Stimulated activated CD4-positive, alpha-beta T cell treated with anti-CD3 and anti-CD28 coated beads, TNF-alpha, amount 100 ng/mL, for 1 hour (primary cell): ENCODE data around the gene ZNF19.
"Not testable (repeated sequence)": the region's sequence is repeated elsewhere in the genome, so short reads cannot be mapped to it uniquely, and the experiment has no call there.

Source experiments
- DNase-seq, 3 donors: peaks; one replicate each; pipeline ENCODE4 v3.0.0-alpha.2; 2020; ENCODE audit warnings: low read depth in 3 of 3, low spot score in 1 of 3

The ZNF19 gene

GRCh38 chr16:71489122-71489521, at the start of gene ZNF19:
TSS of gene ZNF19 (minus strand) at chr16:71489324. CDS start at chr16:71482114, 7,210 bp downstream.
- no peak for DNase-seq

- DNase-seq, result no peak
These were observed 48.5 kb upstream of the ZNF19 start for GRCh38 chr16:71537643-71538042.

- no peak for DNase-seq
These were observed 47.8 kb upstream of the ZNF19 start for GRCh38 chr16:71536752-71537499.

- DNase-seq, result no peak
These were observed 43.2 kb upstream of the ZNF19 start for GRCh38 chr16:71532366-71532765.

DNA sequence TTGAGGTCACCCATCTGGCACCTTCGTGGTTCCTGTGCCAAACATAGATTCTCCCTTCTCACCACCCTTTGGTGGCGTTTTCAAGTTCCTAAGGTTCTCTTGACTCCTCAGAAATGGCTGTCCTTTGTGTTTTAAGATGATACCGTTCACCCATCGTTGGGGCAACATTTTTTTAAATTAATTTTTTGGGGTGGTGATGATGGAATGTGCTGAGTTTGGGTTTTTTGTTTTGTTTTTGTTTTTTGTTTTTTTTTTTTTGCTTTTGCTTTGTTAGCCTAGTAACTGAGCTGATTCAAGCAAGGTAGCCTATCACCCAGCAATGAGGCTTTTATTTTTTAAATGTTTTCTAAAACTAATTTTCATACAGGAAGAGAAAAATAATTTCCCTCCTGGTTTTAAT, 39.7 kb upstream of the ZNF19 start:
- no peak for DNase-seq

DNA sequence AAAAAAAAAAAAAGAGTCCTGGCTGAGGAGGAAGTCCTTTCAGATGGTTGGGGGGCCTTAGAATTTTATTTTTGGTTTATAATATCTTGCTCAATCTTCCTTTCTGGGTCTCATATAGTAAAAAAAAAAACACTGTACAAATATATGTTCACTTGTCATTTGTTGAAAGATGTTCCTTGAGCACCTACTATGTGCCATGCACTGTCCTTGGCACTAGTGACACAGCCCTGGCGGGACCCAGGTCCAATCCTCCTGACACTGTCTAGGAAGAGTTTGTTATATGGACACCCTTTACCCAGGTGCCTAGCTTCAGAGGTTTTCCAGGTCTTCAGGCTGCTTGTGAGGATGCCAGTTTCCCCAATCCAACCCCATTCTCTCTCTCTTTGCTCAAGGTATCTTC, 39.1 kb upstream of the ZNF19 start:
- DNase-seq, result no peak

DNA sequence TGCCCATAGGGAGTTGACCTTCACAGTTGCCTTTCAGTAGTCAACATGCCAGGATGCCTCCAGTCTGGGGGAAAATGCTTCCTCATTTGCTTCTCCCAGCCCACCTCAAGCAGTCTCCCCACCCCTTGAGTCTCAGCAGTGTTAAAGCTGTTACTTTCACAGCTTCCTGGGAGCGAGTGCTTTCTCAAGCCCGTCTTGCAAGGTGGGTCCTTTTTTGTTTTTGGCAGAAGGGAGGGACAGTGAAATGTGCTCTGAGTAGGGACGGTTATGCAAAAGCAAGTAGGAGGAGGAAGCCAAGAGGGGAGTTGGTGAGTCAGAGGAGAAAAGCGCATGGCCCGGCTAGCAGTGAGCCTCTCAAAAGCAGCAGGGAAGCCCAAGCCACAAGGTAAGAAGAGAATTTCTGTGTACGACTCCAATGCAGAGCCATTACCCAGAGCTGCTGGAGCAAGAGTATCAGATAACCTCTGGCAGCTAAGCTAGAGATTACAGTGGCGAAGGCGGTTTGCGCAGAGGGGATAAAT, 37.0 kb upstream of the ZNF19 start, which contains the start of gene CHST4:
Gene CHST4, plus strand, starts transcription at position 316 of the 521 bp plus-strand sequence. CDS start 10,252 bp downstream, outside the sequence.
- DNase-seq, result no peak

- DNase-seq, result no peak
These were observed 35.7 kb upstream of the ZNF19 start for GRCh38 chr16:71524566-71525553.

GRCh38 chr16:71520550-71520949, 31.4 kb upstream of the ZNF19 start:
- no peak for DNase-seq

DNA sequence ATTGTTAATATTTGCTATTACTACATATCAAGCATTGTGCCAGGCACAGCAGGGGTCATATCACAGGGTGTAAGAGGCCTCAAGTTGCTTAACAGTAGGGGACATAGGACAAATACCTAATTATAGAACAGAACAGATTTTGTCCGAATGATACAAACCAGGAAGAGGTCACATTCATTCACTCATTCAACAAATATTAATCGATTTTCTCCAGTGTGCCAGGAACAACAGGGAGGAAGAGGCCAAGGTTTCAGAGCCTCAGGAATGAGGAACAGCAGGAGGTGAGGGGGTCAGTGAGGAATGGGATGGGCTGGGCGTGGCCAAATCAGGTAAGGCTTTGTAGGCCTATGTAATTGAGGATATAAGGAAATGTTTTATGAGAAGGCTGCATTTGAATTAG, 25.9 kb upstream of the ZNF19 start:
- no peak for DNase-seq

GRCh38 chr16:71514476-71514875, 25.4 kb upstream of the ZNF19 start:
- DNase-seq, result no peak

DNA sequence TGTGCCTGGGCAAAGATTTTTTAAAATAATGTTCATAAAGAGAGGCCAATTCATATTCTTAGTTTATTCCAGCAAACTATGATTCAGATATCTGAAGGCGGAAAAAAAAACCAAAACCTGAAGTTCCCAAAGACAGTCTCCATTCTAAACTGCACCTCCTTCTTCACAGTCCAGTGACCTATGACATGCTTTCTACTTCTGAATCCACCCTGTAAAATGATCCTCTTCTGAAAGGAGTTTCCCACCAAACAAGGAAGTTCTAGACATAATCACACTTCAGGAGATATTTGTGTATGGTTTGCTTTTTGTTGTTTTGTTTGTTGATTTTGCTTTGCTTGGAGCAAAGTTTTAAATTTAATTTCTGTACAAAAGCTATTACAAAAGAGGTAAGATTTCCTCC, 24.2 kb upstream of the ZNF19 start:
- DNase-seq, result no peak

DNA sequence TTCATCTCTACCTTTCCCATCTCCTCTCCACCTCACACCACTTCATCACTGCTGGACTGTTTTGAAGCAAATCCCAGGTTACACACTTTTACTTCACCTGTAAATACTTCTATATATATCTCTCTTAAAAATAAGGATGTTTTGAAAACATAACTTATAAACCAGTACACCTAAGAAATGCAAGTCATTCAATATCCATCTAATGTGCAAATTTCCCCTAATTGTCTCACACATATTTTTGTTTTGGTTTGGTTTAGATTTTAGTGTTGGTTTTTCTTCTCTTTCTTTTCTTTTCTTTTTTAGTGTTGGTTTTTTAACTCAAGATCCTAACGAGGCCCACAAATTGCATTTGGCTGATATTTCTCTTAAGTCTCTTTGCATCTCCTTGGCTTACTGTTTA, 17.9 kb upstream of the ZNF19 start:
- DNase-seq, result no peak

GRCh38 chr16:71504901-71505300, 15.8 kb upstream of the ZNF19 start:
- DNase-seq, result no peak

GRCh38 chr16:71504051-71504450, 14.9 kb upstream of the ZNF19 start:
- DNase-seq, result not testable (repeated sequence)

DNA sequence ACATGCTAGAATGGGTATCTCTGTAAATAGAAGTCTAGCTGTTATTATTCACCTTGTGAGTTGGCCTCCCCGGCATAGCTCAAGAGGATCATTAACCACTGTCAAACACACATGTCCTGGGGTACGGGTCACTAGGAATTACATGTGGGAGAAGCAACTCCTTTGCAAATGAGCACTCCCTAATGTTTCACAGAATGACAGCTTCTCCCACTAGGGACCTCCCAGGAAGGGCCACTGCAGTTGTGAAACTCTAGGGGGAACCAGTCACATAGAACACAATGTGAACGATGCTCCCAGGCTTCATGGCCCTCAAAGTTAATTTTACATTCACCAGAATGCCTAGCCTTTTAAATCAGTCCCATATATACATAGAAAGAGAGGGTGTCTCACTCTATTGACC, 12.4 kb upstream of the ZNF19 start:
- no peak for DNase-seq

- no peak for DNase-seq
These were observed 11.8 kb upstream of the ZNF19 start for GRCh38 chr16:71500964-71501363.

GRCh38 chr16:71499775-71500364, 10.7 kb upstream of the ZNF19 start:
- peak in 2 of 3 donors; percentile 3 to 4 for DNase-seq

DNA sequence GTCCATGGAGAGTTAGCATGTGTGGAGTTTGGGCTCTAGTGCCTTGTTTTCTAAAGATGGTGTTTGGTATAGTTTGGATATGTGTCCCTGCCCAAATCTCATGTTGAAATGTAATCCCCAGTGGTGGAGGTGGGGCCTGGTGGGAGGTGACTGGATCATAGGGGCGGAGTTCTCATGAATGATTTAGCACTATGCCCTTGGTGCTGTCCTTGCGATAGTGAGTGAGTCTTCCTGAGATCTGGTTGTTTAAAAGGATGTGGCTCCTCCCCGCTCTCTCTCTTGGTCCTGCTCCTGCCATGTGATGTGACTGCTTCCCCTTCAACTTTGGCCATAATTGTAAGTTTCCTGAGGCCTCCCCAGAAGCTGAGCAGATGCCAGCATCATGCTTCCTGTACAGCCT, 8.9 kb upstream of the ZNF19 start:
- DNase-seq, result no peak

GRCh38 chr16:71493213-71493612, 4.1 kb upstream of the ZNF19 start:
- DNase-seq, result no peak

DNA sequence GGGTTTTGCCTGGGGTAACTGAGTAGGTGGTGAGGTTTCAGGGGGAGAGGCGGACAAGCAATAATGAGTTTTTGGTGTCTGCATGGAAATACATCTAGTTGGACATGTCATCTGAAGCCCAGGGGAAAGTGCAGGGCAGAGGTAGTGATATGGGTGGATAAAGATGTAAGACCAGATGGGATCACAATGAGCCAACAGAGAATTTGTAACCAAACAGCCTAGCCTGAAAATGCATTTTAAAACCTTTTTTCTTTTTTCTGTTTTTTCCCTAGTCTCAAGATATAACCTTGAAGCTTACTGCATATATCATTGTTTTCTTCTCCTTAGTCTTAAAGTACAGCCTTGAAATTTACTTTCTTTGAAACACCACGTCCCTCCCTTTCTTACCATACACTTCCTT, 3.7 kb upstream of the ZNF19 start:
- no peak for DNase-seq
